NCI-H446 treated with DMSO at 0.1 percent for 48 hours (cell line): ENCODE data around the gene ROR1.
A peak's percentile ranks its signal among the peaks of the same experiment; 100 is the strongest.

Experiments
- DNase-seq: peaks from one replicate; lab custom pipeline; 2025; lab: John Stamatoyannopoulos, UW

Gene ROR1

DNA sequence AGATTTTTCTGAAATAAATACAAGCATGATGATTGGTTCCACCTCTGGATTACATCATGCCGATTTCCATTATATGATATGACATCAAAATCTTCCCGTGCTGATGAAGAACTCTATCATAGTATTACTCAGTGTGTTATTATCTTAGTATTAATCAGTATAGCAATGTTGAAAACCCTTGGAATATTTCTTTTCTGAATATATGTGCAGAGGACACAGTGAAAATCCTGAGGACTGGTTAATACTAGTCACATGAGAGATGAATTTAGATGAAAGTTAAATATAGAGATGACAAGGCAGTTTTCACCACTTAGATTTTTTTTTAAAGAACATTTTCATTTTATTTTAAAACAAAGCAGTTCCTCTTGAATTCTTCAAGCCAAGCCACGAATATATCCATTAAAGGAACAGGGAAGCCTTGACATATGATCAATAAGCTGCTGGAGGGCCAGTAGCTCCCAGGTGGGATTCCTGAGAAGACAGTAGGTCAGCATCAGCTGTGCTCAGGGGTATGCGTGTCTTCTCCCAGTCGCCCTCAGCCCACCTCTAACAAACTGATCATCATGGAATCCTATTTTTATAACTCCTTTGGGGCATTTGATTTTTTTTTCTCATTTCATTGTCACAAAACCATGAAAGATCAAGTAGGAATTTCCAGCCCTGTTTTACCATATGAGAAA, 373.4 kb downstream of the ROR1 start:
- no peak for DNase-seq

DNA sequence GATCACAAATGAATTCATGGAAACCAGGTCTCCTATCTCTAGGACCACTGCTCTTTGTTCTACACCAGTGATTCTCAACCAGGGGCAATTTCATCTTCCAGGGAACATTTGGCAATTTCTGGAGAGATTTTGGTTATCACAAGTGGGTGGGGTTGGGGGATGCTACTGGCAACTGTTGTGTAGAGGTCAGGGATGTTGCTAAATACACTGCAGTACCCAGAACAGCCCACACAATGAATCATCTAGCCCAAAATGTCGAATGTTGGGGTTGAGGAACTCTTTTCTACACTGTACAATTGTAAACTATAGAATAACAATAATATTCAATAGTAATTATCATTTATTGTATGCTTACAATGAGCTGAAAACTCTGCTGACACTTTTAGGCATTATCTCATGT, 373.9 kb downstream of the ROR1 start:
- no peak for DNase-seq

- DNase-seq, result no peak
These were observed 376.4 kb downstream of the ROR1 start for GRCh38 chr1:64150266-64150665.

- DNase-seq, result no peak
These were observed 377.0 kb downstream of the ROR1 start for GRCh38 chr1:64150729-64151230.

- no peak for DNase-seq
These were observed 381.5 kb downstream of the ROR1 start for GRCh38 chr1:64155278-64155677.

DNA sequence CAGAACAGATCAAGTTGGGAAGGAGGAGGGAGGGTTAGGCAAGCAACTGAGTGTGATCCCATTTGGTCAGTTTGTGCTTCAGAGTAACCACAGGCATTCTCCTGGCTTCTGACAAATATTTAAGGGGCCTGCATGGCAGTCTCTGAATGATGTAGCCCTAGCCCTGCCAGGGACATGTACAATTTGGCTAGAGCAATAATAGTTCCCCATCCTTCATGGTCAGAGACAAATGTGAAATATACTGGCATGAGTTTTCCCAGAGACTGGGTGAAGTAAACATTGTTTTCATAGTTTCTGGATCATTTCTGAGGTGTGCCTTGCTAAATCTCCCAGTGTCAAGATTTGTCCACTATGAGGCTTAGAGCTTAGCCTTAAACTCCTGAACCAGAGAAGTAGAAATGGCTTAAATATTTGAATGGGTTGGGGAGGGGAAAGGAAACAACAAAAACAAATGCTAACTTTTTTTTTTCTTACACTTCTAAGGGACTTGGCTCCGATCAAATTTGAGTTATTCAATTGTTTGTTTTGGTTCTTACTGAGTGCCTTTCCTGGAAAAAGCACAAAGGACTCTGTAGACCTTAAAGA, 387.6 kb downstream of the ROR1 start:
- DNase-seq, result no peak

- DNase-seq, result no peak
These were observed 388.3 kb downstream of the ROR1 start for GRCh38 chr1:64162151-64162550.

- DNase-seq, result no peak
These were observed 389.0 kb downstream of the ROR1 start for GRCh38 chr1:64162804-64163203.

GRCh38 chr1:64163431-64163830, 389.6 kb downstream of the ROR1 start:
- DNase-seq, result no peak

GRCh38 chr1:64163970-64164369, 390.2 kb downstream of the ROR1 start:
- DNase-seq, result no peak

GRCh38 chr1:64166629-64167028, 392.8 kb downstream of the ROR1 start:
- no peak for DNase-seq

DNA sequence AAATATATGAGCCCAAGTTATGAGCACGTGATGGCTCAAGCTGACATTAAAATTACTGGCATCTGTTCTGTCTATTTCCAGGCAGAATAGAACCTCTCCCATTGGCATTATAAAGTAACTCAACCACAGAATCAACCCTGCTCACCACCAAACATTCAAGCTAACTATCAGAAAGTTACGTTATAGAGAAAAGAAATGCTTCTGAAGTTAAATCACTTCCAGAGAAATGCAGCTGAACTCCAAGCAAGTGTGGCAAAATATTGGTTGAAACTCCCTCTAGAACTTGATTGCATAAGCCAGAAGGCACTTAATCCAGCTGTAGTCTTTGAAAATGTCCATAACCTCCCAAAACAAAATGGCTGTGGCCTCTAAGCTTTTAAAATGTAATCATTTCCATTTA, 393.4 kb downstream of the ROR1 start:
- DNase-seq, result no peak

DNA sequence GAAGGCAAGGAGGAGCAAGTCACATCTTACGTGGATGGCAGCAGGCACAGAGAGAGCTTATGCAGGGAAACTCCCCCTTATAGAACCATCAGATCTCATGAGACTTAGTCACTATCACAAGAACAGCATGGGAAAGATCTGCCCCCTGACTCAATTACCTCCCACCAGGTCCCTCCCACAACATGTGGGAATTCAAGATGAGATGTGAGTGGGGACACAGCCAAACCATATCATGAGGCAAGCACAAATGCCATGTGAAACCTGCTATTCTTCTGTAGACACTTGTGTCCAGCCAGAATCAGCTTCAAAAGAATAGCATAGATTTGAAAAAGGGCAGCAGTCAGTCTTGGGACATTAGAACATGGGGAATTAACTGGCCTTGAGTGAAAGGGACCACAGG, 397.4 kb downstream of the ROR1 start:
- DNase-seq, result no peak

DNA sequence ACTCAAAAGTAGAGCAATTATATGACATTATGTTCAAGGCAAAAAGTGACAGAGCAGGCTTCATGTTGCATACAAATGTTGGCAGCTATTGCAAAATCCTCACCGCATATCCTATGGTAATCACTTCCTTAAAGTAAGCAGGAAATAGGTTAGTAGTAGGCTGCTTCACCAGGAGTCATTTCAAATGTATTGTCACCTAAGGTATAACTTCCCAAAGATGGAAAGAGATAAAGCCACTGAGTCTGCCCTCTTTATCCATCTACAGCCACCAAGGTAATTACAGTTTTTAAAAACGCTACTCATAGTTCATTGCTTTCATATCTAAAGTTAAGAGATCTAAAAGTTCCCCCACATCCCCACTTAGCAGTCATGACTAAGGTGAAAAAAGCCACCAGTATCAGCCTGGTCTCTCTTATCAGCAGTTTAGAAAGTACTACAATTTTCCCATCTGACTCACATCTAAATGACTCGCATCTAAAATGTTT, 398.0 kb downstream of the ROR1 start:
- DNase-seq, result no peak

DNA sequence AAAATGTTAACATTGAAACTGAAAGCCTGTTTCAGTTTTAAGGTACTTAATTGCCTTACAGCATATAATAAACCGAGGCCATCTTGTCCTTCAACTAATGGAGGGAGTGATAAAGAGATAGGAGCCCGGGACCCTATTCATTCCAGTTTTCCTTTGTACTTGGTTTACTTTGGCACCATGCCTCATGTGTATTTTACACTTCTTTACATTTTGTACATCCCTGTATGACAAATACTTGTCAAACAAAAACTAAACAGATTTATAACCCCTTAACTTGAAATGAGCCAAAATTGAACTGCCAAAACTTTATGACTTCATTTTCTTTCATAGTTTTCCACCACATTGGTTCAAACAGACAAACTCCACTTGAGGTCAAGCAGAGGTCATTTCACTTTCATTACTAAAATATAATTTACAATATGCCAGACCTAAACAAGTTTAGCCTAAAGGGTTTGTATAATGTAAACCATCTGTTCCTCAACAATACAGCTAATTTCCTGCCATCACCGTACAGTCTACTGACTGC, 398.7 kb downstream of the ROR1 start:
- peak; percentile 66 for DNase-seq

DNA sequence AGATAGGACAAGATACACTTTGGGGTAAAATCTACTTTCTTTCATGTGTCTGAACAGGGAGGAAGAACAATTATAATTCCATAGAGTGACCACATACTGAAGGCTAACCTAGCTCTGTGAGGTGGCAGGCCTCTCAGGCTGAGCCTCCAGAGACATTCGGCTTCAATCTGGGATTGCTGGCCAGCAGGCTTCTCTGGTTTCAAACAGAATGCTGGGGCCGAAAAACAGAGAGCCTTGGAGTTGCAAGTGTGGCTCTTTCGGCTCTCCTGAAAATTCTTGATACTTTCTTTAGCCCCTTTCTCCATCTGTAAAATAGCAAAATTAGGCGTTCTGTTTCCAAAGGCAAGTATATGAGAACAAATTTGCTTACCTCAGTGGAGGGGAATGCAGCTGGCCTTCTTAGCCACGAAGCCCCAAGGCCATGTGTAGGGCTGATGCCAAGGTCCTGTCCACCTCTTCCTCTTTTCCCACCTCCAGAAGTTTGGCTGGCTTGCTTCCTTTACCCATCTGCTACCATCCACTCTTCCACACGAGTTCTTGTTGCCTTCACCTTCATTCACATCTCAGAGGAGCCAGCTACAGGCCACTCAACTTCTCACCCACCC, 399.6 kb downstream of the ROR1 start:
- no peak for DNase-seq

DNA sequence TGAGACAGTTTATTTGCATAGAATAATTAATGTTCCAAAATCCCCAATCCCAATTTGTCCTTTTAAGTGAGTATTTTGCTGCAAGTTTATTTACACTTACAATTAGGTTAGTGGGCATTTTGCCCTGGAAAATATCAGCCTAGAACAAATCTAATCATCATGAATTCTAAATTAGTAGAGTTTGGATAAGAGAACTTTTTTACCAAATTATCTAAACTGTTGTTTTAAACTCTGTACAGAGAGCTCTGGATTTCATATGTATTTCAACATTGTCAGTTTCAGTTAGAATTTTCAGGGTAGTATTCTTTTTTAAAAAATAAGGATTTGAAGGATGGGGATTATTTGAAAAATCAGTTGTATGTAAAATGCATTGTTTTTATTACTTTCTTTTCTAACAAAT, 401.8 kb downstream of the ROR1 start:
- DNase-seq, result no peak

DNA sequence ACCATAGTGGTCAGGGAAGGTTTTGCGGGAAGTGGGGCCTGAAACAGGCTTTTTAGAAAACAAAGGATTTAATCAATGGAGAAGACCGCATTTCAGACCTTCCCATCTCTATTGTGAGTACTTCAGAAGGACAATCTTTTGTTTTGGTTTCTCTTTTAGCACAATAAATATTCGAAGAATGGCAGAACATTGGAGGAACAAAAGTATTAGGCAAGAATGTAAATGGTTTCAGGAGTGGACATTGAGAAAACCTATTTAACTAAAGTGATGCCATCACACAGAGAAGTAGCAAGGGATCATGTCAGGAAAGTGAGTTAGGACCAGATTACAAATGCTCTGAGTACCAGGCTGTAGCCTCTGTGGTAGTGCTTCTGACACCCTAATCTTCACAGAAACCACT, 402.8 kb downstream of the ROR1 start:
- no peak for DNase-seq

DNA sequence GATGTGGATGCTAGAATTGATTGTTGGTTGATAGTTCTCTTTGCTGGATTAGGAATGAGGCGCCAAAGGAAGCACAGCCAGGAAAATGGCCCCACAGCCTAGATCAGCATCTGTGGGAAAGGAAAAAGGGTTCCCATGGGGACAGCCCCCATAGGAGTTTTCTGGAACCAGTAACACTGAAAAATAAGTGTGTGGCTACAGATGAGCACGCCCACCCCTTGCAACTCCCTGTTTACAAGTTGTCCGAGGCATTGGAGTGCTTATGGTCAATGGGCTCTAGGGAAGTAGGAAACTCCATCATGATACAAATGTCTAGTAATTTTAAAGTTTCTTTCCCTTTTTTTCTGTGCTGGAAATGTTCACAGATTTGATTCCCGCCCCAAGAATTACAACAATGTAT, 405.8 kb downstream of the ROR1 start:
- DNase-seq, result no peak

GRCh38 chr1:64182207-64182606, 408.4 kb downstream of the ROR1 start:
- no peak for DNase-seq

DNA sequence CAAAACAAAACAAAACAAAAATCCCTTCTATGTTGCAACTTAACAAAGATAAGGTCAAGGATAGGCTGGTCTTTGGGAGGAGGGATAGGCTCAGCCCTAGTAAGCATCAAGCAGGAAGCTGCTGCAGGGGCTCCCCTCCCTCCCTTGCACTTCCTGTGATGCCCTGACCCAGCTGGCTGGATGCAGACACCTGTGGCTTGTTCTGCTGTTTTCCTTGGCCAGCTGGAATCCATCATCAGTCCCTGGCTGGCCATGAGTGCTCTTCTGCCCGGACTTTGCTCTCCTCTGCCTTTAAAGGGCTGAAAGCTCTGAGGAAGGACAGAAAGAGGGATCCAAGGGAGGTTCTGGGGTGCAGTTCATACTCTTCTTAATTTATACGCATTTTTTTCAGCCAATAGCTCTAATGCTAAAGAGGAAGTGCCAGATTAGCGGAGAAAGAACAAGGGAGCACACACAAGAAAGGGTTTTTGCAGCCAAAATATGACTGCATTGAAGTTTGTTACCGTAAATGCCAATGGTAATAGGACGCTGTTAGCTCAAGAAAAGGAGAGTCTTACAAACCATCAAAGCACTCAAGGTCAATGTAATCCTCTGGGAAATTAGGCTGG, 409.7 kb downstream of the ROR1 start:
- no peak for DNase-seq

DNA sequence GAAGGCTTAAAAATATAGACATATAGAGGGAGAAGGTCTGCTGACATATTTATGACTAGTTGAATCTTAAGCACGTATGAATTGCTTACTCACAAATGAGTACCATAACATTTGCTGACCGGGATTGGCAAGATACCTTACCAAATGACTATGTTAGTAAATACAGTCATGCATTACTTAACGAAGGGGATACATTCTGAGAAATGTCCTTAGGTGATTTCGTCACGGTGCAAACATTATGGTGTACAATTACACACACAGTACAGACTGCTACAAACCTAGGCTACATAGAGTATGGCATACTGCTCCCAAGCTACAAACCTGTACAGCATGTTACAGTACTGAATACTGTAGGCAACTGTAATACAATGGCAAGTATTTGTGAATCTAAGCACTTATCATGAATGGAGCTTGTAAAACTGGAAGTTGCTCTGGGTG, 410.2 kb downstream of the ROR1 start:
- no peak for DNase-seq
